Measurements from ENCODE around the gene GGCT.

Gene GGCT

DNA sequence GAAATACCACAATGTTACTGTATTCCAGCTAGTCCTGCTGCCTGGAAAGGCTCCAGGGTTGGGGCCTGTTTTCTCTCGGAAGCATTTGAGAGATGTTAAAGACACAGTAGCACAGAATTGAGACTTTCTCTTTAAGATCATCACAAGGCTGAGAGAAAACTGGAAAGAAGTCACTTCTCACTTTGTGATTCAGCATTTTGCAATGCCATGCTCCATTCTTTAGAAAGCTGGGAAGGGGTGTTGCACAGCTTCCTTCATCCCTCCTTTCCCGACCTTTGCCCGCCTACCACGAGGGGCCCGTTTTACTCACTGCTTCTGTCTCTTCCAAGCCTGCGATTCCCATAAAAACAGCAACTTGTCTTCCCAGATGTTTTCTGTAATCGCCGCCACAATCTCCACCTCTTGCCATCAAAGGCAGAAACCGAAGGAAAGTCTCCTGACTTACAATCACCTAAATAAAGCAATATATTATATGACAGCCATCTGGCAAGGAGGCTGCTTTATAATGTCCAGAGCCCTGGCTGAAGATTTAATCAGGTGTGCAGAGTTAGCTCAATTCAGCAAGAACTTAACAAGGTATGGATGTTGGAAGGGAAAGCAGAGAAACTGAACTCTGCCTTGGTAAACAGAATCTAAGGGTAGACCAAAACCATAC, 44.9 kb downstream of the GGCT start:
- no peak for DNase-seq

DNA sequence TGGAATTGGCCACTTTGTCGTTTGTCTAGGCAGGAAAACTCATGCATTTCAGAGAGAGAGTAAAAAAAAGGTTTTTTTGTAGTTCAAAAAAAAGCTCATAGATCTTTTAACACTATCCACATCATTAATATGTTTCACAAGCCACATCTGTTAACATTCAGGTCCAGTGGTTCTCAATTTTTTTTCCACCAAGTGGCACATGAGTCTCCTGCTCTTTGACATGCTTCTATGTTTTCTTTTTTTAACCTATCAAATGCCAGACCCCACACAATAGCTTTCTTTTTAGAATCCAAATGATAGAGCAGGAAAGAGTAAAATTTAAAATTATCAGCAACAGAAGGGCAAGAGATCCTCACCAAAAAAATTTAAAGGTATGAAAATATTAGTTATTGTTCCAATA, 46.3 kb downstream of the GGCT start:
- DNase-seq: no peak

DNA sequence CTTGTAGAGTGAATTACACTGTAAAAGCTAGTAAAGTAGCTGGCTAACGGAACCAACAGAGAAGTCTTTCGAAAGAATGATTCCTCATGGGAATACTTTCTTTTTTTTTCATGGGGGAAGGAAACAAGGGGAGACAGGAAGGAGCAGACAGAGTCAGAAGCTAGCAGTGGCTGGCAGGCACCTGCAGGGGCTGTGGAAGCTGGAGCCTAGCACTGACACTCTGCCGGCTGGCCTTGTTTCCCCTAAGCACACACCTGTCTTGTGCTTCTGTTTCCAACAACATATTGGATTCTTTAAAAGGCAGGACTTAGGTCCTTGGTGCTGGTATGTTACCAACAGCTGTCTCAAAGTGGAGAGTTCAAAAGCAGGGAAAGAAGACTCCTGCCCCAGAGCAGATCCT, 50.7 kb downstream of the GGCT start:
- no peak for DNase-seq

DNA sequence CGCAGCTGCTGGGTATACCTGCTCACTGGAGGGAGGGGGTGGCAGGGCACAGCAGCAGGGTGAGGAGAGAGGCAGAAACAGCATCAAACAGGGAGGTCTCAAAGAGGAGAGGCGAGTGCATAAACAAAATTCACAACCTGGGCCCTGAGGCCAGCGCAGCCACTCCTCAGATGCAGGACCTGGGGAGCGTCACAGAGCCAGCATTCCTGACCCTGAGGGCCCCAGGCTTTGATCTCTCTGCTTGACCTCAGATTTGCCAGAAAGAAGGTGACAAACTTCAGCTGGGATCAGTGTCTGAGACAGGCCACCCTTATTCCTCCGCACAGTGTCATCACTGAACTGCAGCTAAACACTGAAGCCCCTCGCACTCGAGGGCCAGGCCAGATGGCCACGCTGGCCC, 51.6 kb downstream of the GGCT start:
- DNase-seq: no peak

DNA sequence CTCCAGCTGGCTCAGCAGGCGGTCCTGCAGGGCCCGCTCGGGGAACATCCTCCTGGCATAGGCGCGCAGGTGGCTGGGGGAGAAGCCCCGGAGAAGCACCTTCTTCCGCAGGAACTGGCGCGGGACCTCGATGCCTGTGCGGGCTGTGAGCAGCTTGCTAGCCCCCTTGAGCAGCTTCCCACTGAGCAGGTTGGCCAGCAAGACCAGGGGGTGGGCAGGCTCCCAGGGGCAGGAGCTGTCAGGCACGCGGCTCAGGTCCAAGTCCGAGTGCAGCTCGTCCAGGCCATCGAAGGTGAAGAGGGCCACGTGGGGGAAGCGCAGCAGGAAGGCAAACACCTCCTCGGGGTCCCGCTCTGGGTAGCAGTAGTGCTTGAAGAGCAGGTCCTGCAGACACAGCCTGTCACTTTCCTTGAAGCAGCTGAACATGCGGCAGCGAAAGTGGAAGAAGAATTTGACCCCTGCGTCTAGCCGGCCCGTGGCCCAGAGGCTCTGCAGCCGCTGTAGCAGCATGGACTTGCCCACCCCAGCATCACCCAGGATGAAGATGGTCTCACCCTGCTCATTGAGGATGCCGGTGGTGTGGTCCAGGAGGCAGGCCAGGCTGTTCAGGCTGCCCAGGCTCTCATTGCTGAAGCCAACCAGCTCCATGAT, 52.2 kb downstream of the GGCT start:
- DNase-seq: no peak

DNA sequence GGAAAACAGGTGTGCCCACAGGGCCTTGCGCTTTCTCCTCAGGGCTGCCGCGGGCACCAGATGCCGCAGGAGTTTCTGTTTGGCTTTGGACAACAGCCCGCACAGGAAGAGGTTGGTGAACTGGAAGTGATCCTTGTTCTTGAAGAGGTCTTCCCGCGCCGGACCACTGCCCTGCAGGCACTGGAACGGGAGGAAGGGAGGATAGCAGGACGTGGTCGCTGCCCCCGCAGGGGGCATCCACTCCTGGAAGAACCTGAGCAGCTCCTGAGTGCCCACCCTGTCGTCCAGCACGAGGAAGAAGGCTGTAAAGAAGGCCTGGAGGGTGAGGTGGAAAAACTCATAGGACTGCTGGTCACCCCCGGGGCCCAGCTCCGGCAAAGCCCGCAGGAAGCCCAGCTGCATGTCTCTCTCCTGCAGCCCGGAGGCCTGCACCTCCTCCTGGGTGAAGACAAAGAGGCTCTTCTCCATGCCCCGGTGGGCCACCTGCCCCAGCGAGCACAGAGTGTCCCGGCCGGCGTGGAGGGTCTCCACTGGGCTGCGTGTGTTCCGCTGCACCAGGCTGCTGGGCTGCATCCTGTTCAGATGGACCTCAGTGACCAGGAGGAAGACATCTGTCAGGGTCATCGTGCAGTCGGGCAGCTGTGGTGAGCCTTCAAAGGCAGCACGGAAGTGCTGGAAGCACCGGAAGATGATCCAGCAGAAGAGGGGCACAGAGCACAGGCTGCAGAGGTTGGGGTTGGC, 52.9 kb downstream of the GGCT start:
- no peak for DNase-seq

DNA sequence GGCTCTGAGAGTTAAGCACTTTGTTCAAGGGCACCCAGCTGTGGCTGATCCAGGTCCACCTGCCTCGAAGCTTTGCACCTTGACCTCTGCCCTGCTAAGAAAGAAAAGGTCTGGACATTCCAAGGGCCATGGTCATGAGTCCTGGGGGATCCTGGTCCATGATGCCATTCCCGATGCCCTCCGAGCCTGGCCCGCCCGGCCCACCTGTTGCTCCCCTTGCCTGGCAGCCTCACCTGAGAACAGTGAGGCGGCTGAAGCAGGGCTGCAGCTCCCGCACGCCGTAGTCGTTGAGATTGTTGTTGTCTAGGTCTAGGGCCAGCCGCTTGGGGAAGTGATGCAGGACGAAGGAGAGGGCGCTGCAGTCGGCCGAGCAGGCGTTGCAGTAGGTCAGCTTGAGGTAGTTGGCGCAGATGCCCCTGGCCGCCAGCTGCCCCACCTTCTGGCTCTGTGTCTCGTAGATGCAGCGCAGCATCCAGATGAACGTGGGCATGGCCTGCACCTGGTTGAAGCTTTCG, 53.6 kb downstream of the GGCT start:
- no peak for DNase-seq

DNA sequence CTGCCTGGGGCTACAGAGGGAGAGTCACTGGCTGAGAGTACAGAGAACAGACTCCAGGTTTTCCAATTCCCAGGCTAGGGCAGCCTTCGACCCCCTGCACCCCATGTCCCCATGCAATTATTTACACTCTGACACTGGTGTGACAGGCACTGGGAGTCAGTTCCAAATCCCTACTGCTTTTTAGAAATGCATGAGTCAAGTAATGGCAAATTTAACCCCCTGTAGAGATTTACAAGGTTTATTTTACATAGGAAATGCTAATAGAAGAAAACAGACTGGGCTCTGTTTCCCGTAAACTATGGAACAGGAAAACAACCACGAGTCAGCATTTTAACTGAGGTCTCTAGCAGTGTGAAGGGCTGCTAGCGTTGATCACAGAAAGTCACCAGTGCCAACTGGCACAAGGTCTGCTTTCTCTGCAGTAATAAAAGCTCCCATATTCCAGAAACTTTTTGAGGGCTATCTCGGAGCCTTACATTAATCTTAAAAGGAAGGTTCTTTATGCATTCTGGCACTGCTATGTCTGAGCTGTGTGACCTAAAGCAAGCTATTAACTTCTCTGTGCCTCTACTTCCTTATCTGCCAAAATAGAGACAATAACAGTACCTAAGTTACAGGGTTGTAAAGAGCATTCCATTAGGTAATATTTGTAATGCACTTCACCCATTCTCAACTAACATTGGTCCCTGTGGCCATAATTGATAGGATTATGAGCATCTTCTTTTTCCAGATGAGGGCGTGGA, 54.2 kb downstream of the GGCT start:
- DNase-seq: no peak

DNA sequence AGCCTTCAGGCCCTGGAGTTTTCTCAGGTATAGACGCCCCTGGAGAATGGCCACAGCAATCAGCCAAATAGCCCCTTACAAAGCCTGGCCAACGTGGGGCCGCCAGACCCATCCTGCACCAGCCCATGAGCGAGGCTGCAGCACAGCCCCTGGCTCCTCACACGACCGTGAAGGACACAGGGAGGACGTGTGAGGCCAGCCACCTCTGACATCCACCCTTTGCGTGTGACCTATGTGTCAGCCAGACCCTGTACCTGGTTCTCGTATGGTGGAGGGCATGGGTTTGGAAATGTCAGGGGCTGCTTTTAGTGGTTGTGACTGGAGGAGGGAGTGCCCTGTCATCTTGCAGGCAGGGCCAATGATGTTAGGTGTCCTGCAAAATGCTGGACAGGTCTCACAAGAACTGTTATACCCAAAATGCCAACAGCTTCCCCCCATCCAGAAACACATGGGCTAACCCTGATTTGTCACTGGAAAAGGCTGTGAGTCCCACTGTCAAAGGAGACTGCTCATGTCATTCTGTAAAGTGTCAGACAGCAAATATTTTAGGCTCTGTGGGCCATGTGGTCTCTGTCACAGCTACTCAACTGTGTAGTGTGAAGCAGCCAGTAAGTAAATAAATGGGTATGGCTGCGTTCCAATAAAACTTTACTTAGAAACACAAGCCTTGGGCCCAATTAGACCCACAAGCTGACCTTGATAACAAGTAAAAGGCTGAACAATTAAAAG, 56.0 kb downstream of the GGCT start:
- DNase-seq: no peak

DNA sequence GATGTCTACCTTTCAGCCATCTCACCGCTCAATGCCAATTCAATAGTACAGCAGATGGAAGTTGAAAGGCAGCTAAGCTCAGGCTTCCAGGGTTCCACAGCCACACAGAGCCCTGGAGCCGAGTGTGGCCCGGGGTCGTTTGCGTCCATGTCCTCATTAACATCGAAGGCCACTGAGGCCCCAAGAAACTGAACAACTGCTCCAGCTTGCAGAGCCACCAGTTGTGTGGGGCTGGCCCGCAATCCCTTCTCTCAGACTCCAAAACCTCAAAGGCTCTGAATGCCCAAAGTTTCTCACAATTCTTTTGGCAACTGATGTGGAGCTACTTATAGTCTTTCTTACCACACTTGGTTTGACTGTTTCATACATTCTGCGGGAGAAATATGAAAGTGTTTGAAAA, 57.2 kb downstream of the GGCT start:
- DNase-seq: no peak
